ENCODE measurements around the gene PDGFB.
A peak's percentile ranks its signal among the peaks of the same experiment; 100 is the strongest.

Gene PDGFB

GRCh38 chr22:39197578-39197977 is 47.2 kb downstream of the PDGFB start:
- DNase-seq, result no peak

GRCh38 chr22:39194098-39194497 is 50.7 kb downstream of the PDGFB start:
- DNase-seq, result no peak

GRCh38 chr22:39188809-39189208 is 56.0 kb downstream of the PDGFB start:
- DNase-seq, result no peak

GRCh38 chr22:39185601-39186012 is 59.2 kb downstream of the PDGFB start:
- DNase-seq, result no peak

- no peak for DNase-seq
Observed at GRCh38 chr22:39184586-39185577, 59.9 kb downstream of the PDGFB start.

GRCh38 chr22:39183991-39184585 is 60.7 kb downstream of the PDGFB start:
- DNase-seq, result no peak

- DNase-seq, result no peak
Observed at GRCh38 chr22:39182478-39183030, 62.2 kb downstream of the PDGFB start.

GRCh38 chr22:39181778-39182177 is 63.0 kb downstream of the PDGFB start:
- no peak for DNase-seq

- no peak for DNase-seq
Observed at GRCh38 chr22:39181356-39181755, 63.4 kb downstream of the PDGFB start.

GRCh38 chr22:39179841-39180335 is 64.9 kb downstream of the PDGFB start:
- no peak for DNase-seq

GRCh38 chr22:39179401-39179827 is 65.4 kb downstream of the PDGFB start:
- DNase-seq, result no peak

GRCh38 chr22:39178206-39179111 is 66.3 kb downstream of the PDGFB start:
- DNase-seq, result no peak

GRCh38 chr22:39177791-39178190 is 67.0 kb downstream of the PDGFB start:
- DNase-seq, result no peak

GRCh38 chr22:39177456-39177775 is 67.4 kb downstream of the PDGFB start:
- DNase-seq, result no peak

- no peak for DNase-seq
Observed at GRCh38 chr22:39176714-39177455, 67.9 kb downstream of the PDGFB start.

- DNase-seq, result no peak
Observed at GRCh38 chr22:39176143-39176713, 68.6 kb downstream of the PDGFB start.

GRCh38 chr22:39175353-39176142 is 69.2 kb downstream of the PDGFB start:
- no peak for DNase-seq

- peak; percentile 50 for DNase-seq
Observed at GRCh38 chr22:39174498-39175352, 70.1 kb downstream of the PDGFB start.

- DNase-seq, result no peak
Observed at GRCh38 chr22:39173787-39174497, 70.8 kb downstream of the PDGFB start.
